HG02870 (cell line): Measurements from ENCODE around the gene MRPL10.
"Not testable (repeated sequence)": the region's sequence is repeated elsewhere in the genome, so short reads cannot be mapped to it uniquely, and the experiment has no call there.

Source experiments
- ATAC-seq: cut with Tn5 transposase; IDR thresholded peaks from one replicate; pipeline ENCODE4 v1.9.1; 2021; ENCODE audit warnings: mild to moderate bottlenecking, moderate library complexity; ENCODE audit not compliant: unreplicated experiment

The MRPL10 gene

GRCh38 chr17:47800686-47801085, 30.7 kb downstream of the MRPL10 start:
- no peak for ATAC-seq

- no peak for ATAC-seq
Observed at GRCh38 chr17:47797797-47798196, 33.5 kb downstream of the MRPL10 start.

GRCh38 chr17:47792979-47793378, 38.4 kb downstream of the MRPL10 start:
- no peak for ATAC-seq

GRCh38 chr17:47792457-47792856, 38.9 kb downstream of the MRPL10 start:
- no peak for ATAC-seq

- no peak for ATAC-seq
Observed at GRCh38 chr17:47791025-47791424, 40.3 kb downstream of the MRPL10 start.

- no peak for ATAC-seq
Observed at GRCh38 chr17:47789611-47790561, 41.5 kb downstream of the MRPL10 start.

- no peak for ATAC-seq
Observed at GRCh38 chr17:47785538-47786123, 45.7 kb downstream of the MRPL10 start.

- no peak for ATAC-seq
Observed at GRCh38 chr17:47781397-47781796, 49.9 kb downstream of the MRPL10 start.

GRCh38 chr17:47778184-47778635, 53.1 kb downstream of the MRPL10 start:
- ATAC-seq = no peak

GRCh38 chr17:47776330-47777197, 54.8 kb downstream of the MRPL10 start:
- ATAC-seq = no peak

- no peak for ATAC-seq
Observed at GRCh38 chr17:47774987-47775580, 56.3 kb downstream of the MRPL10 start.

GRCh38 chr17:47774331-47774730, 57.0 kb downstream of the MRPL10 start:
- ATAC-seq = no peak

- ATAC-seq = not testable (repeated sequence)
Observed at GRCh38 chr17:47773649-47774048, 57.7 kb downstream of the MRPL10 start.
